ENCODE data around the gene PNPLA1. TPM values are rescaled to one million over a fixed set of nuclear protein-coding genes. Genes with fewer than 3 reads are reported as not detected.

Gene PNPLA1
- total RNA-seq, 1 experiment from 2014 or later: not detected

DNA sequence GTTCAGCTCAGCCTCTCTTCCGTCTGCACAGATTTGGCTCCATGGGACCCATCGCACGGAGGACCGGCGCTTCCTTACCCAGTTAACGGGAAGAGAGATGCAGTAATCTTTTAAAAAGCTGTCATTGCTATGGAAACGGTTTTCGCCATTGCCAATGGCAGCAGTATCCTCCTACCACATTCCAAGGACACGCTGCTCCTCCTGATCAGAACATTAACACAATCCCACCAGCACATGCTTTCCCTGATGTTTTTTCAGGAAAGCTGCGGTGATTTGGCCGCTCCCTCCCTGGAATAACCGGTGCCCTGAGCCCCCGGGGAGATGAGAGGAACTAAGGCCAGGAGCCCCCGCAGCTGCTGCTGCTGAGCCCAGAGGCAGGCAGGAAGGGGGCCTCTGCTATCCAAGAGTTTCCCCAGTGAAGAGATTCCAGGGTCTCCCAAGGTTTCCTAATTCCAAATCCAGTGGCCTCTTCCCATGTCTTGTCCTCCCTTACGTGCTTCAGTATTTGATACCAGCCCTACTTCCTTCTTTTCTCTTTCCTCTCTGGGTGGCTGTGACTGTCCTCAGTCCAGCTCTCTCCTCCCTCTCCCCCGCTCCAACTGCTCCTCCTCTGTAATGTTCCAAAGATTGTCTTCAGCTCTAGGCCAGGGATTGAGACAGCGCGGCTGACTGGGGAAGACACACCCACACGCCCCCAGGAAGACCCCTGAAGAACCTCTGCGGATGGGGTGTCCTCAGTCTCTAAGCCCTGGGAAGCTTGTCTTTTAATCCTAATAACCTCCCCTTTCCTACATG lies 64.3 kb downstream of the PNPLA1 start:
- no peaks in the 10 kb centered on the region for H3K9me3 ChIP-seq (ENCODE audit: control insufficient read depth, insufficient read depth, low read depth, low read length)
- intact Hi-C loops (cut with micrococcal nuclease; ENCODE audit: unreplicated experiment): no loop called here
- H3K27me3 ChIP-seq (ENCODE audit: control insufficient read depth, insufficient read depth, low read length): peaks cover 16% of the 10 kb centered on the region
- BruUV-seq (replicated peaks): no TSS peak
- peaks cover 5% of the 10 kb centered on the region for H3K4me1 ChIP-seq (ENCODE audit: control insufficient read depth, insufficient read depth, low read length)
- no peaks in the 10 kb centered on the region for H3K36me3 ChIP-seq (ENCODE audit: control insufficient read depth, insufficient read depth, low read length)
- H3K4me3 ChIP-seq (ENCODE audit: low read depth in 2 of 2, low read length in 2 of 2): no peak overlapping the region
- CTCF ChIA-PET: no interaction called here
- DNase-seq (ENCODE audit: low read depth, low spot score) (no peak), ATAC-seq (no peak)
- in situ Hi-C loops (cut with HindIII; ENCODE audit: low pct_unique_long_range_greater_than_20kb, low sequenced_read_pairs): no loop called here
- H3K27ac ChIP-seq (ENCODE audit: low read length): no peak overlapping the region
- POLR2A ChIA-PET: interaction anchor here (0.9 kb wide), 1 partner anchor 57 kb away, joined by 3 read pairs; no protein-coding TSS in a partner anchor
- TF ChIP-seq, protein P1, sequence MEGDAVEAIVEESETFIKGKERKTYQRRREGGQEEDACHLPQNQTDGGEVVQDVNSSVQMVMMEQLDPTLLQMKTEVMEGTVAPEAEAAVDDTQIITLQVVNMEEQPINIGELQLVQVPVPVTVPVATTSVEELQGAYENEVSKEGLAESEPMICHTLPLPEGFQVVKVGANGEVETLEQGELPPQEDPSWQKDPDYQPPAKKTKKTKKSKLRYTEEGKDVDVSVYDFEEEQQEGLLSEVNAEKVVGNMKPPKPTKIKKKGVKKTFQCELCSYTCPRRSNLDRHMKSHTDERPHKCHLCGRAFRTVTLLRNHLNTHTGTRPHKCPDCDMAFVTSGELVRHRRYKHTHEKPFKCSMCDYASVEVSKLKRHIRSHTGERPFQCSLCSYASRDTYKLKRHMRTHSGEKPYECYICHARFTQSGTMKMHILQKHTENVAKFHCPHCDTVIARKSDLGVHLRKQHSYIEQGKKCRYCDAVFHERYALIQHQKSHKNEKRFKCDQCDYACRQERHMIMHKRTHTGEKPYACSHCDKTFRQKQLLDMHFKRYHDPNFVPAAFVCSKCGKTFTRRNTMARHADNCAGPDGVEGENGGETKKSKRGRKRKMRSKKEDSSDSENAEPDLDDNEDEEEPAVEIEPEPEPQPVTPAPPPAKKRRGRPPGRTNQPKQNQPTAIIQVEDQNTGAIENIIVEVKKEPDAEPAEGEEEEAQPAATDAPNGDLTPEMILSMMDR (IDR thresholded peaks at IDR 0.05): no peak
- no peak for TF ChIP-seq SIN3A (IDR thresholded peaks at IDR 0.05; ENCODE audit: borderline replicate concordance, insufficient read depth, low read depth, low read length)
- no peak for TF ChIP-seq POLR2AphosphoS5 (IDR thresholded peaks at IDR 0.05; ENCODE audit: low read depth, low read length)
- TF ChIP-seq TCF7L2 (IDR thresholded peaks at IDR 0.05; ENCODE audit: low read depth, low read length): no peak
- TF ChIP-seq, protein P2, sequence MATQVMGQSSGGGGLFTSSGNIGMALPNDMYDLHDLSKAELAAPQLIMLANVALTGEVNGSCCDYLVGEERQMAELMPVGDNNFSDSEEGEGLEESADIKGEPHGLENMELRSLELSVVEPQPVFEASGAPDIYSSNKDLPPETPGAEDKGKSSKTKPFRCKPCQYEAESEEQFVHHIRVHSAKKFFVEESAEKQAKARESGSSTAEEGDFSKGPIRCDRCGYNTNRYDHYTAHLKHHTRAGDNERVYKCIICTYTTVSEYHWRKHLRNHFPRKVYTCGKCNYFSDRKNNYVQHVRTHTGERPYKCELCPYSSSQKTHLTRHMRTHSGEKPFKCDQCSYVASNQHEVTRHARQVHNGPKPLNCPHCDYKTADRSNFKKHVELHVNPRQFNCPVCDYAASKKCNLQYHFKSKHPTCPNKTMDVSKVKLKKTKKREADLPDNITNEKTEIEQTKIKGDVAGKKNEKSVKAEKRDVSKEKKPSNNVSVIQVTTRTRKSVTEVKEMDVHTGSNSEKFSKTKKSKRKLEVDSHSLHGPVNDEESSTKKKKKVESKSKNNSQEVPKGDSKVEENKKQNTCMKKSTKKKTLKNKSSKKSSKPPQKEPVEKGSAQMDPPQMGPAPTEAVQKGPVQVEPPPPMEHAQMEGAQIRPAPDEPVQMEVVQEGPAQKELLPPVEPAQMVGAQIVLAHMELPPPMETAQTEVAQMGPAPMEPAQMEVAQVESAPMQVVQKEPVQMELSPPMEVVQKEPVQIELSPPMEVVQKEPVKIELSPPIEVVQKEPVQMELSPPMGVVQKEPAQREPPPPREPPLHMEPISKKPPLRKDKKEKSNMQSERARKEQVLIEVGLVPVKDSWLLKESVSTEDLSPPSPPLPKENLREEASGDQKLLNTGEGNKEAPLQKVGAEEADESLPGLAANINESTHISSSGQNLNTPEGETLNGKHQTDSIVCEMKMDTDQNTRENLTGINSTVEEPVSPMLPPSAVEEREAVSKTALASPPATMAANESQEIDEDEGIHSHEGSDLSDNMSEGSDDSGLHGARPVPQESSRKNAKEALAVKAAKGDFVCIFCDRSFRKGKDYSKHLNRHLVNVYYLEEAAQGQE (IDR thresholded peaks at IDR 0.05; ENCODE audit: insufficient read depth in 1 of 2, low read depth in 2 of 2, low read length in 1 of 2): no peak

DNA sequence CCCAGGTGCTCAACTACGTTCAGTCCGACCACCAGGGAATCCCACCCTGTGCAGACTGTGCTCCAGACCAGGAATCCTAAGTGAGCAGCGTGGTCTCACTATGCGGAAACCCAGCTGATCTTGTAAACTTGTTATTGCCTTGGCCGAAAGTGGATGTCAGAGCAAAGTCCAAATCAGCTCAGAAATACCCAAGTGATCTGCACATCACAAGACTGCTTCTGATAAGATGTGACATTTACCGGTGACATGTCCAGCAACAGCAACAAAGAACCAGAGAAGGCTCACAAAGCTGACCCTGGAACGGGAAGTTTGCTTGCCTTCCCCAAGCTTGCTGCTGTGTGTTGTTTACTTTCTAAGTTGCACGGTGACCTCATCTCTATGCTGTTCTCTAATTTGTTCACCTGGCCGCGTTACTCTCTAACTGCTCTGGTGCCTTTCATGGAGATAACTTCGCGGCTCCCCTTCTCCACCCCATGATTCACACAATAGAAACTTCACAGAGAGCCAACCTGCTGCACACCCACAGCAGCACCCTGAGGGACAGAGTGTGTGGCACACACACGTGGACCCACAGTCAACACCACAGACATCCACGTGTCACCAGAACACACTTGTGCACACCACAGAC lies 65.1 kb downstream of the PNPLA1 start:
- Histone ChIP-seq H3K27me3 (ENCODE audit: control insufficient read depth, insufficient read depth, low read length) (peaks cover 16% of the 10 kb centered on the region), H3K4me3 (ENCODE audit: low read depth in 2 of 2, low read length in 2 of 2) (no peak overlapping the region), H3K9me3 (ENCODE audit: control insufficient read depth, insufficient read depth, low read depth, low read length) (no peaks in the 10 kb centered on the region), H3K4me1 (ENCODE audit: control insufficient read depth, insufficient read depth, low read length) (peaks cover 5% of the 10 kb centered on the region), H3K27ac (ENCODE audit: low read length) (no peak overlapping the region), H3K36me3 (ENCODE audit: control insufficient read depth, insufficient read depth, low read length) (no peaks in the 10 kb centered on the region)
- ATAC-seq: 0 out of 2 replicates have a peak, but pooled peaks have one; percentile 28
- TF ChIP-seq, protein P1 (IDR thresholded peaks at IDR 0.05): no peak
- TF ChIP-seq POLR2AphosphoS5 (IDR thresholded peaks at IDR 0.05; ENCODE audit: low read depth, low read length) (no peak), SIN3A (IDR thresholded peaks at IDR 0.05; ENCODE audit: borderline replicate concordance, insufficient read depth, low read depth, low read length) (no peak), TCF7L2 (IDR thresholded peaks at IDR 0.05; ENCODE audit: low read depth, low read length) (no peak)
- TF ChIP-seq, protein P2 (IDR thresholded peaks at IDR 0.05; ENCODE audit: insufficient read depth in 1 of 2, low read depth in 2 of 2, low read length in 1 of 2): no peak
- no TSS peak for BruUV-seq (replicated peaks)
- in situ Hi-C loops (cut with HindIII; ENCODE audit: low pct_unique_long_range_greater_than_20kb, low sequenced_read_pairs): no loop called here
- ChIA-PET POLR2A (no interaction called here), CTCF (interaction anchor here (0.6 kb wide), 1 partner anchor 27 kb away, joined by 3 read pairs; no protein-coding TSS in a partner anchor)
- intact Hi-C loops (cut with micrococcal nuclease; ENCODE audit: unreplicated experiment): no loop called here
- DNase-seq (ENCODE audit: low read depth, low spot score): no peak
